ENCODE data around the gene IGFL3.

Gene IGFL3

GRCh38 chr19:46076031-46076880 is 48.2 kb downstream of the IGFL3 start:
- Histone ChIP-seq H3K4me1 (ENCODE audit: low read length) (0 out of 2 replicates have a peak, but pooled peaks cover 4% of the 10 kb centered on the region), H4K20me1 (ENCODE audit: insufficient read depth, low read length) (no peaks in the 10 kb centered on the region), H3K9me2 (replicated peaks; ENCODE audit: insufficient read depth, low read length) (no peaks in the 10 kb centered on the region), H3K27ac (ENCODE audit: low read length) (no peak overlapping the region), H3K4me2 (ENCODE audit: low read depth, low read length) (peak overlapping the region; percentile 55; the same call in 1 of the 2 replicates), H2AFZ (ENCODE audit: low read length) (no peak overlapping the region), H3F3A (ENCODE audit: insufficient read depth, low read length) (no peaks in the 10 kb centered on the region), H3K9ac (ENCODE audit: low read length) (no peak overlapping the region), H3K9me3 (replicated peaks; ENCODE audit: insufficient read depth, low read length) (no peaks in the 10 kb centered on the region), H3K36me3 (replicated peaks; ENCODE audit: insufficient read depth, low read length) (no peaks in the 10 kb centered on the region), H3K79me2 (ENCODE audit: low read length) (no peaks in the 10 kb centered on the region), H3K4me3 (ENCODE audit: low read length) (no peak overlapping the region), H3K27me3 (replicated peaks; ENCODE audit: insufficient read depth, low read length) (peaks cover 63% of the 10 kb centered on the region)
- TF ChIP-seq EZH2phosphoT487 (IDR thresholded peaks at IDR 0.05; ENCODE audit: low read length) (no peak), CTCF (IDR thresholded peaks at IDR 0.05; ENCODE audit: low read length) (0 out of 2 replicates have a peak, but pooled peaks have one; percentile 12), EZH2 (optimal IDR thresholded peaks at IDR 0.05; ENCODE audit: low read depth, low read length) (no peak)
- DNase-seq = no peak

GRCh38 chr19:46073268-46073922 is 51.1 kb downstream of the IGFL3 start:
- Histone ChIP-seq H3K4me3 (ENCODE audit: low read length) (no peak overlapping the region), H3K9me2 (replicated peaks; ENCODE audit: insufficient read depth, low read length) (no peaks in the 10 kb centered on the region), H3K79me2 (ENCODE audit: low read length) (no peaks in the 10 kb centered on the region), H3K4me1 (ENCODE audit: low read length) (peaks cover 9% of the 10 kb centered on the region; the same call in 1 of the 2 replicates), H3K36me3 (replicated peaks; ENCODE audit: insufficient read depth, low read length) (no peaks in the 10 kb centered on the region), H3K27me3 (replicated peaks; ENCODE audit: insufficient read depth, low read length) (peaks cover 66% of the 10 kb centered on the region), H2AFZ (ENCODE audit: low read length) (no peak overlapping the region), H4K20me1 (ENCODE audit: insufficient read depth, low read length) (no peaks in the 10 kb centered on the region), H3K4me2 (ENCODE audit: low read depth, low read length) (no peak overlapping the region), H3K9me3 (replicated peaks; ENCODE audit: insufficient read depth, low read length) (no peaks in the 10 kb centered on the region), H3K9ac (ENCODE audit: low read length) (no peak overlapping the region), H3K27ac (ENCODE audit: low read length) (no peak overlapping the region), H3F3A (ENCODE audit: insufficient read depth, low read length) (no peaks in the 10 kb centered on the region)
- DNase-seq = no peak
- TF ChIP-seq CTCF (IDR thresholded peaks at IDR 0.05; ENCODE audit: low read length) (no peak), EZH2 (optimal IDR thresholded peaks at IDR 0.05; ENCODE audit: low read depth, low read length) (no peak), EZH2phosphoT487 (IDR thresholded peaks at IDR 0.05; ENCODE audit: low read length) (no peak)

Measured in MM.1S (cell line).